GM23338 (cell line): Measurements from ENCODE around the gene RGS3. TPM values are rescaled to one million over a fixed set of nuclear protein-coding genes. Genes with fewer than 3 reads are reported as not detected.

Experiments used
- CREB1 ChIP-seq: fragments of 250-450 bp; sonication (Bioruptor Pico); IDR thresholded peaks from 2 replicates; pipeline ENCODE4 v1.5.0; 2020; ENCODE audit warnings: low read depth, mild to moderate bottlenecking, moderate library complexity
- ETS1 ChIP-seq: IDR thresholded peaks from 2 replicates; pipeline ENCODE4 v1.6.1; 2016; ENCODE audit warnings: antibody characterized with exemption
- NANOG ChIP-seq: IDR thresholded peaks from 2 replicates; pipeline ENCODE4 v1.6.1; 2016; ENCODE audit warnings: antibody characterized with exemption, borderline replicate concordance
- REST ChIP-seq: IDR thresholded peaks from one replicate; pipeline ENCODE4 v1.6.1; 2018; ENCODE audit warnings: antibody characterized with exemption; ENCODE audit not compliant: unreplicated experiment
- ZNF331 ChIP-seq: fragments of 250-450 bp; sonication (Bioruptor Pico); IDR thresholded peaks from 2 replicates; pipeline ENCODE4 v1.5.0; 2020; ENCODE audit warnings: low read depth, mild to moderate bottlenecking, moderate library complexity
- ZNF462 ChIP-seq: fragments of 250-450 bp; sonication (Bioruptor Pico); IDR thresholded peaks from 2 replicates; pipeline ENCODE4 v1.5.0; 2020; ENCODE audit warnings: mild to moderate bottlenecking, moderate library complexity
- polyA plus RNA-seq: library from polyadenylated mRNA; unstranded; fragments of >200 nt; fragmentation: Nextera tagmentation; extraction: Ambion mirVana; gene quantifications from 2 replicates; pipeline ENCODE4 v1.2.1, GENCODE V29; 2016
- total RNA-seq: library from RNA; depleted of rRNA; stranded (reverse); fragments of >200 nt; shearing (Covaris generic); gene quantifications from 2 replicates; pipeline ENCODE4 v1.2.3, GENCODE V29; 2014

RGS3 gene
- total and polyA plus RNA-seq, 2 experiments from 2014 or later, result 14.2 to 24.3 TPM

- TF ChIP-seq ZNF462 (CRISPR knock-in tag) (no peak), ETS1 (no peak), NANOG (no peak), ZNF331 (CRISPR knock-in tag) (no peak), CREB1 (CRISPR knock-in tag) (no peak), REST (no peak)
These were observed 121.5 kb downstream of the RGS3 start (continued) for GRCh38 chr9:113585085-113585442.
